T-cell (primary cell): ENCODE results near the gene ACAA2. TPM values are rescaled to one million over a fixed set of nuclear protein-coding genes. Genes with fewer than 3 reads are reported as not detected.
A peak's percentile ranks its signal among the peaks of the same experiment; 100 is the strongest.
"Not testable (repeated sequence)": the region's sequence is repeated elsewhere in the genome, so short reads cannot be mapped to it uniquely, and the experiment has no call there.

Experiments
- ATAC-seq, 4 experiments: fragments of 200-7000 bp in 3 of 4; fragments of 150-1000 bp in 1 of 4; cut with Tn5 transposase; replicated peaks in 1 of 4; 1 replicate in 3 of 4; 2 replicates in 1 of 4; pipeline ENCODE4 v1.10.0; 2021; ENCODE audit warnings: moderate library complexity in 3 of 4, mild to moderate bottlenecking in 2 of 4, moderate number of reproducible peaks in 1 of 4
- CTCF ChIA-PET, 2 donors: fragments of 300-600 bp; sonication (Branson Sonifier 250); formaldehyde crosslinking; loops; one replicate each; lab custom pipeline; 2022; ENCODE audit warnings: antibody characterized with exemption in 2 of 2; lab: Charles Lee
- POLR2A ChIA-PET, 2 donors: fragments of 300-600 bp; sonication (Branson Sonifier 250); formaldehyde crosslinking; loops; one replicate each; lab custom pipeline; 2022; ENCODE audit warnings: antibody characterized with exemption in 2 of 2; lab: Charles Lee
- DNase-seq, 35 experiments: peaks; one replicate each; pipeline versions ENCODE4 v3.0.0 to v3.0.0-alpha.2; 2013 to 2023
- H3K27ac ChIP-seq: one replicate; pipeline ENCODE4 v1.5.1; 2013; ENCODE audit warnings: low read length
- H3K27me3 ChIP-seq, 2 experiments: replicated peaks in 1 of 2; 1 replicate in 1 of 2; 2 replicates in 1 of 2; pipeline versions ENCODE4 v1.6.1 to v1.7.0; 2013; ENCODE audit warnings: low read length in 1 of 2, mixed read lengths in 1 of 2; ENCODE audit not compliant: control insufficient read depth in 2 of 2, insufficient read depth in 2 of 2; ENCODE audit errors: extremely low read depth in 1 of 2
- H3K36me3 ChIP-seq, 2 donors: 1 replicate in 1 of 2; 2 replicates in 1 of 2; pipeline versions ENCODE4 v1.6.1 to v1.7.0; 2013; ENCODE audit warnings: low read length in 1 of 2; ENCODE audit not compliant: control insufficient read depth in 2 of 2, insufficient read depth in 1 of 2; ENCODE audit errors: extremely low read depth in 1 of 2
- H3K4me1 ChIP-seq, 2 experiments: 1 replicate in 1 of 2; 2 replicates in 1 of 2; pipeline versions ENCODE4 v1.6.1 to v1.7.0; 2013; ENCODE audit warnings: low read length in 2 of 2, mixed read lengths in 1 of 2; ENCODE audit not compliant: insufficient read depth in 2 of 2, control insufficient read depth in 1 of 2; ENCODE audit errors: extremely low read depth in 1 of 2
- H3K4me3 ChIP-seq, 2 donors: 1 replicate in 1 of 2; 2 replicates in 1 of 2; pipeline versions ENCODE4 v1.5.1 to v1.7.0; 2013; ENCODE audit warnings: mild to moderate bottlenecking in 2 of 2, low read length in 1 of 2, moderate library complexity in 1 of 2; ENCODE audit not compliant: control insufficient read depth in 1 of 2; ENCODE audit errors: extremely low read depth in 1 of 2
- H3K9me3 ChIP-seq: 2 replicates; pipeline ENCODE4 v1.7.0; 2013
- H3K27ac Mint-ChIP-seq, 2 donors: one replicate each; pipeline ENCODE4 v1.8.0; 2020 to 2021; ENCODE audit warnings: mild to moderate bottlenecking in 2 of 2, mixed read lengths in 2 of 2
- H3K27me3 Mint-ChIP-seq, 2 donors: one replicate each; pipeline ENCODE4 v1.8.0; 2021 to 2022; ENCODE audit warnings: mixed read lengths in 2 of 2
- H3K36me3 Mint-ChIP-seq: one replicate; pipeline ENCODE4 v1.8.0; 2021; ENCODE audit warnings: mixed read lengths
- H3K4me1 Mint-ChIP-seq, 3 donors: one replicate each; pipeline ENCODE4 v1.8.0; 2020 to 2022; ENCODE audit warnings: mixed read lengths in 3 of 3, mild to moderate bottlenecking in 1 of 3
- H3K4me3 Mint-ChIP-seq, 3 donors: one replicate each; pipeline ENCODE4 v1.8.0; 2020 to 2022; ENCODE audit warnings: mild to moderate bottlenecking in 3 of 3, mixed read lengths in 3 of 3, moderate library complexity in 3 of 3
- H3K9me3 Mint-ChIP-seq, 3 donors: one replicate each; pipeline ENCODE4 v1.8.0; 2020 to 2022; ENCODE audit warnings: mixed read lengths in 3 of 3
- WGBS: methylation state at CpG from one replicate; pipeline ENCODE4 v1.1.5; 2013; ENCODE audit warnings: missing lambda C conversion rate; ENCODE audit not compliant: insufficient coverage; 5-methylcytosine and 5-hydroxymethylcytosine counted together
- total RNA-seq, 35 experiments: library from RNA in 6 of 35; stranded (reverse) in 6 of 35; fragments of 120-200 nt in 1 of 35; gene quantifications; one replicate each; pipeline versions ENCODE4 v1.2.1 to v1.2.4 and lab custom pipeline; 2013 to 2026

Gene ACAA2
- total RNA-seq, 5 donors from 2014 or later (not counting 1 experiment from before 2014, with no cell fraction given), result 20.1 to 34.1 (median 28.3) TPM

- WGBS, result no CpG with 5 or more reads among the region's 1 CpG
- POLR2A ChIA-PET, result no interaction called here
- ATAC-seq, result peak; percentile 34 to 76 (median 65)
- Mint-ChIP-seq H3K4me3 (peak overlapping the region in 1 of 3 donors; percentile 40), H3K36me3 (peaks cover 49% of the 10 kb centered on the region), H3K27ac (peak overlapping the region; percentile 39 to 43), H3K9me3 (no peaks in the 10 kb centered on the region), H3K4me1 (peaks cover 47 to 51% (median 49%) of the 10 kb centered on the region in 3 donors), H3K27me3 (no peaks in the 10 kb centered on the region)
- CTCF ChIA-PET, result no interaction called here
- peak in 1 of 35 experiments; percentile 46 for DNase-seq
- Histone ChIP-seq H3K27me3 (no peaks in the 10 kb centered on the region), H3K27ac (peak overlapping the region; percentile 39), H3K4me1 (peaks cover 10 to 18% of the 10 kb centered on the region in 2 experiments), H3K4me3 (no peak overlapping the region), H3K9me3 (no peaks in the 10 kb centered on the region), H3K36me3 (peaks cover 0 to 33% of the 10 kb centered on the region in 2 donors)
Observed at GRCh38 chr18:49786019-49786720, 27.2 kb downstream of the ACAA2 start.

- H3K27ac Mint-ChIP-seq, result peak overlapping the region in 1 of 2 donors; percentile 17
- WGBS, result no CpG with 5 or more reads among the region's 1 CpG
- POLR2A ChIA-PET, result interaction anchor here in 1 of 2 donors (0.5 kb wide), 1 partner anchor 291 kb away, joined by 3 read pairs; no protein-coding TSS in a partner anchor
- H3K9me3 Mint-ChIP-seq, result no peaks in the 10 kb centered on the region
- Histone ChIP-seq H3K4me1 (peaks cover 10 to 18% of the 10 kb centered on the region in 2 experiments), H3K4me3 (no peak overlapping the region), H3K27me3 (no peaks in the 10 kb centered on the region), H3K36me3 (peaks cover 0 to 35% of the 10 kb centered on the region in 2 donors), H3K27ac (no peak overlapping the region), H3K9me3 (no peaks in the 10 kb centered on the region)
- CTCF ChIA-PET, result interaction anchor here in 1 of 2 donors (0.6 to 0.9 kb wide), 2 partner anchors 77 to 369 kb away, joined by 3 read pairs; no protein-coding TSS in a partner anchor
- H3K27me3 Mint-ChIP-seq, result no peaks in the 10 kb centered on the region
- H3K4me1 Mint-ChIP-seq, result peaks cover 47 to 50% (median 47%) of the 10 kb centered on the region in 3 donors
- H3K4me3 Mint-ChIP-seq, result peak overlapping the region in 1 of 3 donors; percentile 17
- peaks cover 48% of the 10 kb centered on the region for H3K36me3 Mint-ChIP-seq
- ATAC-seq, result no peak
- no peak for DNase-seq
Observed at GRCh38 chr18:49784427-49785185, 28.7 kb downstream of the ACAA2 start.

GRCh38 chr18:49783631-49784030 lies 29.7 kb downstream of the ACAA2 start:
- H3K36me3 Mint-ChIP-seq, result peaks cover 56% of the 10 kb centered on the region
- H3K4me1 Mint-ChIP-seq, result peaks cover 40 to 41% (median 40%) of the 10 kb centered on the region in 3 donors
- H3K9me3 ChIP-seq, H3K4me3 ChIP-seq, H3K27me3 Mint-ChIP-seq, ATAC-seq, H3K9me3 Mint-ChIP-seq, H3K27me3 ChIP-seq, DNase-seq, H3K27ac ChIP-seq, POLR2A ChIA-PET, H3K4me3 Mint-ChIP-seq: not testable (repeated sequence)
- Histone ChIP-seq H3K4me1 (peaks cover 10 to 18% of the 10 kb centered on the region in 2 experiments), H3K36me3 (peaks cover 0 to 33% of the 10 kb centered on the region in 2 donors)
- 96% methylated on average over 3 of the region's 3 CpGs for WGBS
- H3K27ac Mint-ChIP-seq, result peak overlapping the region in 1 of 2 donors; percentile 41
- CTCF ChIA-PET, result interaction anchor here in 1 of 2 donors (0.7 kb wide), 1 partner anchor 36 kb away, joined by 3 read pairs; no protein-coding TSS in a partner anchor

GRCh38 chr18:49778826-49779465 lies 34.4 kb downstream of the ACAA2 start:
- H3K27me3 Mint-ChIP-seq, result no peaks in the 10 kb centered on the region
- peaks cover 0 to 2% (median 2%) of the 10 kb centered on the region in 3 donors for H3K4me1 Mint-ChIP-seq
- Histone ChIP-seq H3K27ac (no peak overlapping the region), H3K36me3 (peaks cover 0 to 29% of the 10 kb centered on the region in 2 donors), H3K4me3 (no peak overlapping the region), H3K9me3 (no peaks in the 10 kb centered on the region), H3K4me1 (no peaks in the 10 kb centered on the region), H3K27me3 (no peaks in the 10 kb centered on the region)
- H3K36me3 Mint-ChIP-seq, result peaks cover 62% of the 10 kb centered on the region
- POLR2A ChIA-PET, result no interaction called here
- no peak overlapping the region for H3K4me3 Mint-ChIP-seq
- no peak for DNase-seq
- ATAC-seq, result no peak
- CTCF ChIA-PET, result no interaction called here
- no peak overlapping the region for H3K27ac Mint-ChIP-seq
- H3K9me3 Mint-ChIP-seq, result peaks cover 12 to 23% (median 16%) of the 10 kb centered on the region in 3 donors
- 93% methylated on average over 6 of the region's 8 CpGs for WGBS

- CTCF ChIA-PET, result no interaction called here
- no peak for DNase-seq
- Mint-ChIP-seq H3K36me3 (no peaks in the 10 kb centered on the region), H3K4me1 (peaks cover 0 to 7% (median 5%) of the 10 kb centered on the region in 3 donors), H3K4me3 (no peak overlapping the region), H3K9me3 (peaks cover 0 to 3% (median 0%) of the 10 kb centered on the region in 3 donors), H3K27ac (no peak overlapping the region), H3K27me3 (no peaks in the 10 kb centered on the region)
- Histone ChIP-seq H3K9me3 (no peaks in the 10 kb centered on the region), H3K4me3 (no peak overlapping the region), H3K4me1 (no peaks in the 10 kb centered on the region), H3K27me3 (no peaks in the 10 kb centered on the region), H3K36me3 (no peaks in the 10 kb centered on the region), H3K27ac (no peak overlapping the region)
- no peak for ATAC-seq
- WGBS, result 71% methylated on average over 1 of the region's 1 CpG
- POLR2A ChIA-PET, result no interaction called here
Observed at GRCh38 chr18:49769047-49769728, 44.1 kb downstream of the ACAA2 start.
